GM19452 (cell line): ENCODE data around the gene GRHL1.

Experiments
- ATAC-seq: cut with Tn5 transposase; IDR thresholded peaks from one replicate; pipeline ENCODE4 v1.9.1; 2021; ENCODE audit not compliant: unreplicated experiment

GRHL1 gene

DNA sequence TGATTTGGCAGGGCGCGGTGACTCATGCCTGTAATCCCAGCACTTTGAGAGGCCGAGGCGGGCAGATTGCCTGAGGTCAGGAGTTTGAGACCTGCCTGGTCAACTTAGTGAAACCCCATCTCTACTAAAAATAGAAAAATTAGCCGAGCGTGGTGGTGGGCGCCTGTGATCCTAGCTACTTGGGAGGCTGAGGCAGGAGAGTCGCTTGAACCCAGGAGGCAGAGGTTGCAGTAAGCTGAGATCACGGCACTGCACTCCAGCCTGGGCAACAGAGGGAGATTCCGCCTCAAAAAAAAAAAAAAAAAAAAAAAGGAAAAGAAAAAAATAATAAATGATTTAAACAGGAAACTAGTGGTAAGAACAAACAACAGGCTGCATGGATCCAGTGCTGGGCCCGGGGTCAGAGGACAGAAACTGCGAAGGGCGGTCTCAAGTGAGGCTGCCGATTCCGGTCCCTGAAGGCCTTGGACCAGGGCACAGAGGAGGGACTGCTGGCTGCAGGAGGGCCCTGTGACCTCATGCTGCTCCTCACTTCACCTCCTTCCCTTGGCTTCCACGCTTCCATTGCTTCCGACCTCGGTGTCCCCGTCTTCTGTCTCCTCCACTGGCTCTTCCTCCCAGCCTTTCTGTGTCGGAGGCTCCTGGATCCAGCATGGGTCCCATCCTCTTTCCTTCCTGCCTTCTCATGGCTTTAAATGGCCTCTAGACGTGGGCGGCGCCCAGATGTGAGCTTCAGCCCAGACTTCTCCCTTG, 2.1 kb upstream of the GRHL1 start:
- no peak for ATAC-seq

DNA sequence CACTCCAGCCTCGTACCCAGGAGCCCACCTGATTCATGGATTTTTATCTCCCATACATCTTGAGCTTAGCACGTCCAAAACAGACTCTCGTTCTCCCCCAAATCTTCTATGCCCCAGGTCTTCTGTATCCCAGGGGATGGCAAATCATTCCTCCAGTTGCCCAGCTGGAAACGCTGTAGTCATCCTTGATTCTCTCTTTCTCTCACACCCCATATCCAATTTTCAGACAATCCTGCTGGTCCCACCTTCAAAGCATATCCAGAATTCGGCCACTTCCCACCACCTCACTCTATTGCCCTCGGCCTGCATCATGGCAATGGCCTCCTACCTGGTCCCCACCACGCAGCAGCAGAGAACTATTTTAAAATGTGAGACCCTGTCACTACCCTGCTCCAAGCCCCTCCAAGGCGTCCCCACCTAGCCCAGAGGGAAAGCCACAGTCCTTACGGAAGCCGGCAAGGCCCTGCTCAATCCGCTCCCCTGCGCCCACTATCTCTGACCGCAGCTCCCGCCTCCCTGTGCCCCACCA, 1.4 kb upstream of the GRHL1 start:
- no peak for ATAC-seq

DNA sequence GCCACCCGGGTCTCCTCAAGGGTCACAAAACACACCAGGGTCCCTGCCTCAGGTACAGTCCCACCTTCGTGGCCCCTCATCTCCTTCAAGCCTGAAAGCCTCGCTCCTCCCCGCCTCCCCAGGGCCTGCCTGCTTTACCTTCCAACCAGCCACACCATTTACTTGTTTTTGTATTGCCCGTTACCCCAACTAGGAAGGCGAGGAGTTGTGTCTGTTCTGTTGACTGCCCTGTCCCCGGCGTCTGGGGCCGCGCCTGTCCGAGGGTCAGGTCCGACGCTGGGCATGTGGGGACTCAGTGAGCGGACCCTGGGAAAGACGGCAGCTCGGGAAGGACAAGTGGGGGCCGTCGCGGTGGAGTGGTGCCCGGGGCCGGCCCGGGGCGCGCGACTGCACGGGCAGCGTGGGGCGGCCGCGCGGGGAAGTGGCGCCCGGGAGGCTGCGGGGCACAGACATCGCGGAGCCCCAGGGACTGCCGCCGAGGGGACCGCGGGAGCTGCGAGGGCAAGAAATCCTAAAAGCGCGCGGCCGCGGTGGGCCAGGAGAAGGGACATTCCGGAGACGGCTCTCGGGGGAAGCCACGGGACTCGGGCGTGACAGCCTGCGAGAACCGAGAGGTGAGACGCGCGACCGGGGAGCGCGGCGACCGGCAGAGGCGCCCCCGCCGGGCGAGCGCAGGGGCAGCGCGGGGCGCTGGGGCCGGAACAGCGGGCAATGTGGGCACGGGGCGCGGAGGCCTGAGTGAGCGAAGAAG, 797 bp upstream of the GRHL1 start:
- ATAC-seq = peak; percentile 32

DNA sequence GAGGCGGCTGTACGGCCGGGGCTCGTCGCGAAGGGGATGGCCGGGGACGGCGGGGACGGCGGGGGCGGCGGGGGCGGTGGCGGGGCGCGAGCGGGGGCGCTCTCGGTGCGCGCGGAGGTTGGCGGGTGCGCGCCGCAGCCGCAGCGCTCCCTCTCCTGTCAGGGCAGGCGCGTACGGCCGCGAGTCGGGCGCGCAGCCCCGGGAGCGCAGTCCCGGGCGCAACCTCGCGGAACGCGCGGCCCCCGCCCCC, 296 bp upstream of the GRHL1 start:
- ATAC-seq = no peak

DNA sequence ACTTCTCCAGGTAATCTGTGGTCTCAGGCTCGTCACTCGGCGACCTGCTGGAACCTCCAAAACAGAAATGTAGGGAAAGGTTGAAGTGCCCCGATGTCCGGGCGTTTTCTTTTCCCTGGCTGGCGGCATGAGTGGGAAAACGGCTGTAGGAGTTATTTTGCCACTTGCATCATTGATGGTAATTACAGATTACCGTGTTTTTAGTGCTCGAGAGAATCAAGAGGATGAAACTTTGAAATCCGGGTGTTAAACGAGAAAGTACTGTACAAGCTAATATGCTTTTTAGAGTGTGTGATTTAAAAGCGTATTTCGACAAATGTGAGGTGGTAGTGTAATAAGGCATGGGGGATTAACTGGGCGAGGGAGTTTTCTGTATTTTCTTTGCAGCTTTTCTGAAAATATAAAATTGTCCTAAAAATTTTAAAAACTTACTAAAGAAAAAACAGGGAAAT, 819 bp downstream of the GRHL1 start:
- ATAC-seq = no peak

DNA sequence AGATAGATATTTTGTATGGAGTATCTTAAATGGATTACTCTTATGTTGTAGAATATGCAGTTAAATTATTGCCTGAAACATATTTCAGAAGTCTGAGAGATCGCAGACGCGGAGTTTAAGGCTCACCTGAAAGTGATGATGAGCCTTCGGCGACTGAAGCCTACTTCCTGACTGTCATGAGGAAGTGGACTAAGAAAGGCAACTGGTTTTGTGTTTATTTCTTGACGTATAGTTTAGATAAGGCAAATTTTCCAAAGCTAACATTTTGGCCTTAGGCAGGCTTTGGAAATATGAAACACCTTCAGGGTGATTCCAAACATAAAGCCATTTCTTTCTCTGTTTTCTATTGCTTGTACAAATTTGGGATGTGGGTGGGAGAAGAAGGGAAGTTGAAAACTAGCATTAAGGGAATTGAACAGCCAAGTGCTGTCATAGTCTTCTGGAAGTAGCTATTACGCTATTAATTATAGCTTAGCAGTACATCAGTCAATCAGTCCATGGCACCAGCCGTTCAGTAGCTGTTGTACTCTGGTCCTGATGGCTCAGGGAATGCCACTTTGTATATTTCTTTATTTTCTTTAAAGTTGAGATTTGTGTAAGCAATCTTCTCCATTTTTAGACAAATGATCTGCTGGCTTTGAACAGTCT, 1.5 kb downstream of the GRHL1 start:
- ATAC-seq = no peak

DNA sequence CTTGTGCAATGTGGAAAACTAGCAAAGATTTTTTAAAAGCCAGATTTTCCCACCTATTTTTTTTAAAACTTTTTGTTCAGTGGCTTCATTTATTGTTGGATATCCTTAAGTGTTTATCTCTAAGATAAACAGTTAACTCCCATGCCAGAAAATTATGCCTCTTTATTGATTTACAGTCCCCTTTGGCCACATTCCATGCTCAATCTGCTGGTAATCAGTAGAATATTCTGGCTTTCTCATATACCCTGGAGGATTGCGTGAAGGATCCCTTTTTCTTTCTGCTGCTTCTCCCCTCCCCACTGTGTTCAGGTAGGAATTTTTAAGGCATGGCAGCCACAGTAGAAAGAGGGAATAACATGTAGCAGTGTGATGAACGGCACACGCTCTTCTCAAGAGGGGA, 2.6 kb downstream of the GRHL1 start:
- no peak for ATAC-seq

DNA sequence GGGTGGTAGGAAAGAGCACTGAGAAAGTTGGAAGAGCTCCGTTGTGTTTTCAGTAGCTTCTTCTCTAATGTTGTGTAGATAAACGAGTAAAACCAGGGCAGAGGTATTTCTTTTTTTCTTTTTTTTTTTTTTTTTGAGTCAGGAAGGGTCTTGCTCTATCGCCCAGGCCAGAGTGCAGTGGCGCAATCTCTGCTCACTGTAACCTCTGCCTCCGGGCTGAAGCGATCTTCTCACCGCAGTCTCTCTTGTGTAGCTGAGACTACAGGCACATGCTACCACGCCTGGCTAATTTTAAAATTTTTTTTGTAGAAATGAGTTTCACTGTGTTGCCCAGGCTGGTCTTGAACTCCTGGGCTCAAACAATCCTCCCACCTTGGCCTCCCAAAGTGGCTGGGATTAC, 6.6 kb downstream of the GRHL1 start:
- no peak for ATAC-seq

DNA sequence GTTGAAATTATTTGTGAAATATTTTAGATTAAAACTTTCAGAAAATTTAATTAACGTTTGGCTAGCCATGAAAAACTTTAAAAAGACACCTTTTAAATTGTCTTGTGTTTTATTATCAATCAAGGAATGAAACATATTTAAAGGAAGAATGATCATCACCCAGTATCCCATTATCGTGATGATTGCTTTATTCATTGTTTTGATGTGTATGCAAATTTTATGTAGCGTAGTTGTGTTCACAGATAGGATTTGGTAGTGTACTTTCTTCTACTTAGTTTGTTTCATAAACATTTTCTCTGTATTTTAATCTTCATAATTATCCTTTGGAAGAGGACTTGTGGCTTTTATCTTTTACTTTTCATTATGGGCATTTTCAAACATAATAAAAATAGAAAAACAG, 7.8 kb downstream of the GRHL1 start:
- no peak for ATAC-seq

DNA sequence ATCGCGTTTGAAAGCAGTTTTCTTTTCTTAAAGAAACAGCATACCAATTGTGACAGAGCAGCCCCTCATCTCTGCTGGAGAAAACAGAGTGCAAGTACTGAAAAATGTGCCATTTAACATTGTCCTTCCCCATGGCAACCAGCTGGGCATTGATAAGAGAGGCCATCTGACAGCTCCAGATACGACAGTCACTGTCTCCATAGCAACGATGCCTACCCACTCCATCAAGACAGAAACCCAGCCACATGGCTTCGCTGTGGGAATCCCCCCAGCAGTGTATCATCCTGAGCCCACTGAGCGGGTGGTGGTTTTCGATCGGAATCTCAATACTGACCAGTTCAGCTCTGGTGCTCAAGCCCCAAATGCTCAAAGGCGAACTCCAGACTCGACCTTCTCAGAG, 9.5 kb downstream of the GRHL1 start:
- no peak for ATAC-seq

DNA sequence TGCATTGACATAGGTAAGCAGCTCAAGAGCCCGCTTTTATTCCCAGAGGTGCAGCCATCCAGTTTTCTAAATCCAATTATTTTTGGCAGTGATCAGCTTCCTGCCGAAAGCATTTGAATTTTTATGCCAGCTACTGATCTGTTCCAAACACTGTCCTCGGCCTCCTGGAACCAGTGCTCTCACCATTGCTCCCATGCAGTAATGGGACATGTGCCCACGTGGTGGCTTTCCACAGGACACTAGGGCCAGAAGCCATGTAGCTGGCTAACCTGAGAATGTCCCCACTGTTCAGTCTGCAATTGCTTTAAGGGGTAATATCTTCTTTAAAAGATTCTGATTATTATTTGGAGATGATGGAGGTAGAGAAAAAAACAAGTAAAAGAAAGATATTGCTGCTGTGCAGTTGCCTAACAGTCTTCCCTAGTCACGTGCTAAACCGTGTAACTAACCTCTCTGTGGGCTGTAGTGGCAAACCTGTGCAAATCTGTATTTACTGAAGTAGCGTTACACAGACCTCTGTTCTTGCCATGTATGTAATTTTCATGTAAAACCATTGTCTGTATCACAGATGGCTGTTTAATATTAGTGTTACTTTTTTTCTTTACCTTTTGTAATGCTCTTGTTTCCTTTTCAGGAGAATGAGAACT, 13.0 kb downstream of the GRHL1 start:
- ATAC-seq = no peak

DNA sequence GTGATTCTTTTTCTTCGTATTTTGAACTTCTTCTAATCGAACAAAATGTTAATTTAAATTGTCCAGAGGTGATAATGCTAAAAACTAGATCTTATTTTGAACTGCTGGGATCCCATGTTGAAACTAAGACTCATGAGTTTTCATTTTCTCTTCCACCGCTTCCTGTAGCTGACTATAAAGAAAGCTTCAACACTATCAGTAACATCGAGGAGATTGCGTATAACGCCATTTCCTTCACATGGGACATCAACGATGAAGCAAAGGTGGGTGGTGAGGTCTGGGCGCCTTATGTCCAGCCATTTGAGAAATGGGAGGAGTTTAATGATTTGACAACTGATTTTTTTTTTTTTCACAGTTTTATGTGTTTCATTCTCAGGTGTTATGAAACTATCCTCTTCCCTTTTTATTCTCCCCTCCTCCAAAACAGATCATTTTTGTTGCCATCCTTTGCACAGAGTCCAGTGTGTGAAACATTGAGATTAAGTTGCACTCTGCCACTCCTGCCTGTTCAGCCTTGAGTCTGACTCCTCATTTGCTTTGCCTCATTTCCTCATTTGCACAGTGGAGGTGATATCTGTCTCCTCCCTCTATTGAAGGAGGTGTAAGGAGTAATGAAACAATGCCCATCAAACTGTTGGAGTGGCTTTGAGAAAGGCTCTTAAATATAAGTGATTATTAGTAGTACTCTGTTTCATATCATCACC, 13.8 kb downstream of the GRHL1 start:
- no peak for ATAC-seq

DNA sequence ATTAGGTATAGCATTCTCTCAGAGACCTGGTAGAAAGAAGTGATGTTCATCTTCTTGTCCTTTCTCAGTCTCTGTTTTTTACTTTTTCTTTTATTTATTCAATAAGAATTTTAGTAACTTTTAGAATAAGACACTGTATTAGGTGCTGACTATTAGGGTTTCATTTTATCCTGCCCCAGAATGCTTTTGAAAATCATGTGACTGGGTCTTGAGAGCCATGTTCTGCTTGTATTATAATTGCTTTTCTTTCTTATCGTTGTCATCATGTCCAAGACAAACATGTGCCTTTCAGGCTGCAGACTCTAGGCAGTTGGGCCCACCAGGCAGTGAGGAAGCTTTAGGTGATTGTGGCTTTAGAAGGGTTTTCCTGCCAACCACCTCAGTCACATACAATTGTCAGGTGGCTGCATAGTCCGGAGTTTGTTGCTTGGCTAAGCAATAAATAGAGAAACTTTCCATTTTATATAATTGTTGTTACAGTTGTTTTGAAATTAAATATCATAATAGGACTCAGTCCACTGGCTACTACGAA, 15.1 kb downstream of the GRHL1 start:
- ATAC-seq = no peak

DNA sequence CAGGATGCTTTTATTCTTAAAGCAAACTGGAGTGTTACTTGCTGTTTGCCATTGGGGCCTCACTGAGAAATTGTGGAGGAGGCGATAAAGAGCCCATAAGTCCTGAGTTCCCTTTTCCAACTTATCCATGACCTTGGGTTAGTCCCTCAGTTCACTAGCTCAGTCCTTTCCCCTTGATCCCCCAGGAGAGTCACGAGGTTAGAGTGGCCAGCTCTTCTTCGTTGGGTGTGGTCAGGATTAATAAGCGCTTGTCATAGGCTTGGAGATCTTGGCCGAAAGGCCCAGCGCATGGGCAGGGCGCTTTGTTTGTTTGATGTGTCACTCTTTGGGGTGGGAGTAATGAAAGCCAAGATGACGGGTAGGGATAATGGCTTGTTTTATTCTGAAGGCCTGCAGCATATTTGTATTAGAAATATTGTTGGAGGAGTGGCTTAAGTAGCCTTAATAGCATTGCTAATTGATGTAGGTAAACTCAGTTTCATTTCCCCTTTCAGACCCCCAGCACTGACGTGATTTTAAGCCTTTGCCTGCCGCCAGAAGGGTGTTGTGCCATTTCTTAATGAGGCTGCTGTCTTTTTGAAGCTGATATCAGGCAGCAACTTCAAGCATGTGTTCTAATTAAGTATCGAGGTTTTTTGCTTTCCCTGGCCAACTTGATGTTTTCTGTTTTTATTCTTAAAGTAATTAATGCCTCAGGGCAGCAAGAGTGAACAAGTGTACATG, 15.7 kb downstream of the GRHL1 start:
- no peak for ATAC-seq

DNA sequence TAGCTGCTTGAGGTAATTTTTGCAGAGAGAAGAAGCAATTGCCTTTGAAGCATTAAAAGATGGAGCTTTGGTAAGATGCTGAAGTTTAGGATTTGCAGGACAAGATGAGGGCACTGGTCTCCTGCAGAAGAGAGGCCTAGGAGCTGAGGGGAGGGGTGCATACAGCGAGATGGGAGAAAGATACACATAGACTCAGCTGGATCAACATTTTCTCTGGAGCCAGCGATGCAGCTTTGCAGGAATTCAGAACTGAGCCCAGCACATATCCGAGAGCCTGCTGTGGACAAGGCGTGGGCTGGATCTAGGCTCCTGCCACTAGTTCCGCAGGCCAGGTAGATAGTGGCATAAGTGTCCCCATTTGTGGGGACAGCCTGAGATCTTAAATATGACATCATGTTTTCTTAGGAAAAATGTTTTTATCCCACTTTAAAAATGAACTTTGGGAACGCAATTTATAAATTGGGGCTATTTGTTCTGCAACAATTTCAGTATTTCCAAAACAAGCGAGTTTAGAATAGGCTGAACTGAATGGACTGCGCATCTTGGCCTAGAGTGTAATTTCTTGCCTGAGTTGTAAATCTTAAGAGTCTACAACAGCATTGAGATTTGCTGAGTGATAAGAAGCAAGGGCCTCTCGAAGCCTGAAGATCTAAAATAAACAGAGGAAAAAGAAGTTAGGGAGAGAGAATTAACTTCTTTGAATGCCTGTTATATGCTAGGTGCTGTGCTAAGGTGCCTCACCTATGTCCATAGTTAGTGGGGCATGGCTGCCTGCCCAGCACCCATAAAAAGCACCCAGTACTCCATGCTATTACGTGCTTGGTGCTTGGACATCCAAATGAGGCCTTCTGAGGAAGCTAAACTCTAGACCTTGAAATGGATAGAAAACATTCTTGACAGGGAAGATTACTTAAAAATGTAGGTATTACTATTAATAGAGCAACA, 17.3 kb downstream of the GRHL1 start:
- no peak for ATAC-seq

DNA sequence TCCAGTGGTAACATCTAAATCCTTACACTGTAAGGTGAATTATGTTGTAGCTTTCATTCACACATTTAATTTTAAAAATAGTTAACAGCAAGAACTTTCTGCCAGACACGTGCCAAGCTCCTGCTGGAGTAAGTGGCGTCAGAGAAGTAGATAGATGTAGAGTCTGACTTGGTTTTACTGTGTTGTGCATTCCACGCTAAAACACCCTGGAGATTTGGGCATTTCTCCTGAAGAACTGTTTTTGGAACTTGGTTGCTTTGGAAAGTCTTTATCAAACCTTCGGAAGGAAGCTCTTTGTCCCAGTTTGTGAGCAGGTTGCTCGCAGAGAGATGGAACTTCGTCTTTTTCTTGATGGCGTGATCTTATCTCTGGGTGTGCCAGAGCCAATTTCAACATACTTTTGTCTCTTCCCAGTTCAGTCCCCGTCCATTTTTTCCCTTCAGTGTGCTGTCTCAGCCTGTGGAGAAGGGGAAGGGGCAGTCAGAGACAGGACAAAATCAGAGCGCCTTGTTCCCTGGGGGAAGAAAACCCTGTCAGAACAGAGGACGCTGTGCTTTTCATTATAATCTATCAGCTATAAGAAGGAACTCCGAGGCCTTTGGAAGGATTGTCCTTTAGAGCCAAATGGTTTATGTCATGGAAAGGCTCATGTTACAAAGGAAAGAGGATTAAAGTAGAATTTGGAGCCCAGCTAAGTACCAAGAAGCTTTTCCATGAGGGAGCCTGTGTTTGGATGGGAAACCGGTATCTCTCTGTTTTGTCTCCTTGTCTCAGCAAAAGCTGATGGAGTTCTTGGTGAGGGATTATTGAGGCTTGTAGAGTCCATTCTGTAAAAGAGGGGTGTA, 18.9 kb downstream of the GRHL1 start:
- ATAC-seq = no peak

DNA sequence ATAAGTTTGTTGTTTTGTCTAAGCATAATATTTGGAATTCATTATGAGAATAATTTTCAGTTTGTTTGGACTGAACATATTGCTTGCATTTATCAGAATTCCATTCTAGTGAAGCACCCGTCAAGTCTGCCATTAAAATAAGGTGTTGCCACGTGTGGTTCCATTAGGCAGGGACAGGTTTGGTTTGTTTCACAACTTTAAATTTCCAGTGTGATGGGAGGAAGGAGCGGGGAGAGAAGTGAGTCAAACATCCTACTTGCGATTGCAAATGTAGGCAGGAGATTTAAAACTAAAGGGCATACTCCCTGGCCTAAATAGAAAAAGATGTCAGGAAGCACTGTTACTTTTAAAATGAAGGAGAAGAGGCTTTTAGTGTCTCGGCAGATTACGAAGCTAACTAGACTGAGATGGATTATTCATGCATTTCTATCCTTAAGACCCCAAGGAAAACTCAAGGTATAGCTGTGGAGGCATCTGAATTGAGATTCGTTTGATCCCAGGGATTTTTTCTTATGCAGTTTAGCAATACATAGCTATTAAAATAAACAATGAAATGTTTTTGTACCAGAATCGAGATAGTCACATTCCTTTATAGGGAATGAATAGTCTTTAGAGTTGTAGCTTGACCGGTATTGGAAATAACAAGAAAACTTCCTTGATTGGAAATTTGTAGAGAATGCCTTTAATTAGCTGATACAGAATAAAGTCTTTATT, 19.8 kb downstream of the GRHL1 start:
- ATAC-seq = no peak
